ENCODE measurements around the gene QTRT2.

The QTRT2 gene

DNA sequence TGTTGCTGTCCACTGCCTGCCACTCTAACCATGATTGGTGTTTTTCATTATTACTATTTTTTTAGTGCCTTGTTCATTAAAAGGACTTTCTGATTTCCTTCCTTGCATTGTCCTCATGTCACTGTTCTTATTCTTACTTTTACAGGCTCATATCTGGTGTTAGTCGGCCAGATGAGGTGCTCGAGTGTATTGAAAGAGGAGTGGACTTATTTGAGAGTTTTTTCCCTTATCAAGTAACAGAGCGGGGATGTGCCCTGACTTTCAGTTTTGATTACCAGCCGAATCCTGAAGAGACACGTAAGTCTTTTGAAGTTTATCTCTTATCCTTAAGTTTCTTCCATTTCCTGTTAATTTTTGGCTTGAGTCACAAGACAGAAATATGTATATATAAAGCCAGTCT is 23.2 kb downstream of the QTRT2 start:
- no peak for DNase-seq

DNA sequence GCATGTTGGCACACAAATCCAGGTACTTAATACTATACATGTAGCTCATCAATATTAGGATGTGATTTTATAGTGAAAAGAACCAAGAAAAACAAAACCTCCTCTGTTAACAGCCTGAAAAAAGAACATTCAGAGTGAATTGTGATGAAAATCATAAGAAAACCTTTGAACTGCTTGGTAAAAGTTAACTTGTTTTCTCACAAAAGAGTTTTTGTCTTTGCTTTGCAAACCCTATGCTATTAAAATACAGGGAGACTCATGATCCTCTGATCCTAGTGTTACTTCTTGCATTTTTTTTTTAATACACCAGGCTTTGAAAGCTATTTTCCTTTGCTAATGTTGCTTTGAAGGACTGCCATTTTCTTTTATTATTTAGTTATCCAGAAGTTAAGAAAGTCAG is 23.7 kb downstream of the QTRT2 start:
- DNase-seq: no peak

DNA sequence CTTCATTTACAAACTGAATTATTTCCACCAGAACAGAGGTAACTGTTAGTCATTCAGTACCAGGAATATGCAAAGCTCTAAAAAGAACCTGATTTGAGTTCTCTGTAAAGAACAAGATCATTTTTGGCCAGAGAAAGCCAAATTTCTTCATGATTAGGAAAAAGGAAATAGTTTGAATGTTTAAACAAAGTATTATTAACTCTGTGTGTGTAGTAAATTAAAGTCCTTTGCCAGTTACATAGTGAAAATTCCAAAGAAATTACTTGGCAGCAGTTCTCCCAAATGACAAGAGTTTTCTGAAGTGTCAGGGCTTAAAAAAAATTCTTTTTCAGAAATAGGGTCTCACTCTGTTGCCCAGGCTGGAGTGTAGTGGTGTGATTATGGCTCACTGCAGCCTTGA is 24.5 kb downstream of the QTRT2 start:
- no peak for DNase-seq

DNA sequence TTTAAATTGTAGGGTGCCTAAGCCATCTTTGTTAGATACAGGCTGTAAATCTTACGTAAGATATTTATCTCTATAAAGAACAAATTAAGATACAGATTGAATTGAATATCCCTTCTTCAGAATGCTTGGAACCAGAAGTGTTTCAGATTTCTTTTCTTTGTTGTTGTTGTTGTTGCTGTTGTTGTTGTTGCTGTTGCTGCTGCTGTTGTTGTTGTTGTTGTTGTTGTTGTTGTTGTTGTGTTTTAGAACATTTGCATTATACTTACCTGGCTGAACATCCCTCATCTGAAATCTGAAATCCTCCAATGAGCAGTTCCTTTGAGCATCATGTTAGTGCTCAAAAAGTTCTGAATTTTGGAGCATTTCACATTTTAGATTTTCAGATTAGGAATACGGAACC is 26.6 kb downstream of the QTRT2 start:
- no peak for DNase-seq

DNA sequence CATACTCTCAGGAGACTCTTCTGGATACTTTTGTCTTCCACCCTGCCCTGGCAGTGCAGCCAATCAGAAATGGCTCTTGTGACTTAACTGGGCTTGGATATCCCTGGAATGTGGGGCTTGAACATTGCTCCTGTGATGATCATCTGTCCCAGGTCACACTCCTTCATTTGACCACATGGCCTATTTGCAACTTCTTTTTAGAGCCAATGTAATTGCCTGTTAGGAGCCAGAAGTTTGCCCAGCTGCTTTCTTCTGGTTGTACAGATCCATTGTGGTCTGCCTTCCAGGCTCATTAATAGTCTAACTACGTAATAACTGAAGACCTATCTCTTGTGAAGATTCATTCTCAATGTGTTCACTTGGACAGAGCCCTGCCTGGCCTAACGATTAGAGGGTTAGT is 29.8 kb downstream of the QTRT2 start:
- DNase-seq: no peak

DNA sequence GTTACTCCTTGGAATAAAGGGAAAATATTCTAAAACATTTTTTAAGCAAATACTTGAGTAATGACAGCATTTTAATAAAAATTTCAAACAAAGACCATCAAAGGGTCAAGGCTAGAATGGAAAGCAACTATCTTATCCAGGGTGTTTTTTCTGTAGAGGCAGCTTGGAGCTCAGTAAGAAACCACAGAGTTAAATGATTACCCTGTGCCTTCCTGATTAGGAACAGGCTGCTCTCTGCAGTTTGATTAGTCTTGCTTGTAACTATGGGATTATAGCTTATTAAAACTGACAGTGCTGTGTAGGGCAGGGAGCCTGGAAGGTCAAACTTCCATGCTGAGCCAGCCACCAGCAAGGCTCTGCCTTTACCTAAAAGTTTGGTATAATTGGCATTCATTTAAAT is 33.1 kb downstream of the QTRT2 start:
- no peak for DNase-seq

DNA sequence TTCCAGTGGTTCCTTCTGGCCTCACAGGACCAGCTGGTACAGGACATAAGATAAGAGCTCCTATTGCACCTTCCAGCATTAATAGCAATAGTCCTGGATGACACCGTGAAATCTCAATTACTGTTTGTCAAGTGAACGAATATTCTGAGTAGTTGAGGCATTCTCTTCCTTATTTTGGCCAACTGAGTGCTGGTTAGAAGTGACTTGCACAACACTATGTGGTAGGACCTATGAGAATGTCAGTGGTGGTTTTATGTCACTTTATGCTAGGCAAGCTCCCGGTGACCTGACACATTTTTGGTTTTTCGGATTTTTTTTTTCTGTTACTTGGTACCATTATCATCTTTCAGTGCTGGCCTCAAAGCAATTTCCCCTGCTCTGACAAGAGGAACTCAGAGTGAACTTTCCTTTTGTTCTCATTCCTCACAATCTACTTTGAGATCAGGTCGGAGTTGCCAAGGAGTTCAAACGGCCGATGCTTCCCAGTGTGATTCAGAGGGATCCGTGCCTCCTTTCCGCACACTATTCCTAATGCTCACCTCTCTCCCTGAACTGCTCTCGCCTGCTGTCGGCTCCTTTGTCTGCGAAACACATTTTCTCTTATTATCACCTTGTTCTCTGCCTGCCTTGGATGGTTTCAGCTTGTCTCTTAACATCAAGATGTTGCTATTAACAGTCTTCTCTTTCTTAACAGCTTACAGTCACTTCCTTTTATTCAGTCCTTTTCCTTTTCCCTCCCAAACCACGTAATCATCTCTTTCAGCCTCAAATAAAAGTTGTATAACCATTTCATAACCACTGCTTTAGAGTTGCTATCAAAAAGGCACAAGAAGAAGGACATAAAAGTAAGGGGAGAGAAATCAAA is 35.8 kb downstream of the QTRT2 start:
- peak; percentile 8 for DNase-seq

DNA sequence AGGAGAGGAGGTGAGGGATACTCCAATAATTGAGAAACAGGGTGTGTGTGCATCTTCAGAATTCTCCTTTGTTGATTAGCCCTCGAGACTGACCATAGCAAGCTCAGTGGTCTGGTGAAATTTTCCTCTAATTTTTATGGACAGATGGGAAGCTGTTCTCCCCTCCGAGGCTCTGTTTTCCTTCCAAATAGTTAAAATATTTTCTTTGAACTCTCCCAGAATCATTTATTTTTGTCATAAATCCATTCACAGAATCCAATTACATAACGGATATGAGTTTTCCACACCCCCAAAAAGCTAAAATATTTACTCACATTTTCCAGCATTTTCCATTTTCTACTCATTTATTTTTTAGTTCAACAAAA is 36.5 kb downstream of the QTRT2 start:
- no peak for DNase-seq

DNA sequence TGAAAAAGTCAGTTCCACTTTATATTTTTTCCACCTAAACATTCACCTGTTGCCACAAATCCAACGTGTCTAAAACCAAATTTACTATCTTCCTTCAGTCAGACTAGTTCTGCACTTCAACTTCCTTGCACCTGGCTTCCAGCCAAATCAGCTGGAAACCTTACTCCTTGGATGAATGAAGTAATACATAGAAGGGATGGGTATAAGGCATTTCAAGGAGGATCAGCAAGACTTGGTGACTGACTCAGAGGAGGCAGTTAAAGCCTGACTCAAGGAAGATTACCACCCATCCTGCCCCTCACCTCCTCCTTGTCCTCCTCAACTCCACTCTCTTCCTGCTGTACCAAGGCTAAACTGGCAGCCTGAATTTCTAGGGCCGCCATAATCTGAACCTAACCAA is 37.1 kb downstream of the QTRT2 start:
- DNase-seq: no peak

DNA sequence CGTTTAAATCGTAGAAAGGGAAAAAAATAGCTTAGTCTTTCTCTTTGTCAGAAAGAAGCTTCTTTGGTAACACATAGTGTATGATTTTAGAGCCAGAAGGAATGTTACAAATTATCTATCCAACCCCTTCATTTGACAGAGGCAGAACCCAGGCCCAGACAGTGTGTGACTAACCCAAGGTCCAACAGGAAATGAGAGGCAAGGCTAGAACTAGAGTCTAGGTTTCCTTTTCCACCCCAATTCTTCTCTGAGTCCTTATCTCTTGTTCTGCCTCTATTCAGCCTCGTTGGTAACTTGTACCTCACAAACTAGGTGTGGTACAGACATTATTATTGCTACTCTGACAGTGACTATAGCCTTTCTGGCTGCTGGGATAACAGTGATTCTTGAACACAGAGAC is 39.3 kb downstream of the QTRT2 start:
- DNase-seq: no peak

DNA sequence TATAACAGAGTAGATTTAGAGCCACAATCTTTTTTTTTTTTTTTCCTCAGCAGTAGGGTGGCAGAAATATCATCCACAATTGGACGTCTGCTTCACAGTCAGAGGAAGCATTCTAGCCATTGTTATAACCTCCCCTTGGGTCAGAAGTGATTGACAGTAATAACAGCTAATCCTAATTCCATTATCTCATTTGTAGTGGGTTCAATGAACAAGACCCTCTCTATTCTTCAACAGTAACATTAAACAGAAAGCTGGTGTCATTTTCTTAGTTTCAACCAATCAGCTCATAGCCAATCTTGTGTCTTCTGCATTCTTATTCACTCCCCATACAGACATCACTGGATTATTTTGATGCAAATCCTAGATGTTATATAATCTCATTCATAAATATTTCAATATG is 44.6 kb downstream of the QTRT2 start:
- peak; percentile 44 for DNase-seq

DNA sequence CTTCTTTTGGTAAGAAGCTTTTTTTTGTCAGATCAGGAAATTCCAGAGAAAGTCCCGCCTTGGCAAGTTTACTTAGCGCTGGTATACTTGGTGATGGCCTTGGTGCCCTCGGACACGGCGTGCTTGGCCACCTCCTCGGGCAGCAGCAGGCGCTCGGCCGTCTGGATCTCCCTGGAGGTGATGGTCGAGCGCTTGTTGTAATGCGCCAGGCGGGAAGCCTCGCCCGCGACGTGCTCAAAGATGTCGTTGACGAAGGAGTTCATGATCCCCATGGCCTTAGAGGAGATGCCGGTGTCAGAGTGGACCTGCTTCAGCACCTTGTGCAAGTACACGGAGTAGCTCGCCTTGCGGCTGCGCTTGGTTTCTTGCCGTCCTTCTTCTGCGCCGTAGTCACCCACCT is 46.6 kb downstream of the QTRT2 start:
- DNase-seq: no peak

DNA sequence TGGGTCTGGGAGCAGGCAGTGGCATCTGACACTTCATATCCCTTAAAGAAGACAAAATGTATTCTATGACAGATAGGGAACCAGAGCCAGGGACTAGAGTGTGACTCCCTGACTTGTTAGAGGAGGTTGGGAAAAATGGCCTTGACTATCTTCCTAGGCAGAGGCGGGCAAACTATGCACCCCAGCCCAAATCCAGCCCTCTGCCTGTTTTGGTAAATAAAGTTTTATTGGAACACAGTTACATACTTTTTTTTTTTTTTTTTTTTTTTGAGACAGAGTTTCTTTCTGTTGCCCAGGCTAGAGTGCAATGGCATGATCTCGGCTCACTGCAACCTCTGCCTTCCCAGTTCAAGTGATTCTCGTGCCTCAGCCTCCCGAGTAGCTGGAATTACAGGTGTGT is 47.3 kb downstream of the QTRT2 start:
- DNase-seq: no peak

DNA sequence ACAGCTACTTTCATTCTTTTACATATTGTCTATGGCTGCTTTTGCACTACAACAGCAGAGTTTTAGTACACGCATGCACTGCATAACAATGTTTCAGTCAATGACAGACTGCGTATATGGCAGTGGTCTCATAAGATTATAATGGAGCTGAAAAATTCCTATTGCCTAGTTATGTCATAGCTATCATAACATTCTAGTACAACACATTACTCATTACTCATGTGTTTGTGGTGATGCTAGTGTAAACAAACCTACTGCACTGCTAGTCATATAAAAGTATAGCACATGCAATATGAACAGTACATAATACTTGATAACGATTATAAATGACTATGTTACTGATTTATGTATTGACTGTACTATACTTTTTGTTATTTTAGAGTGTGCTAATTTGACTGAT is 47.9 kb downstream of the QTRT2 start:
- DNase-seq: no peak

DNA sequence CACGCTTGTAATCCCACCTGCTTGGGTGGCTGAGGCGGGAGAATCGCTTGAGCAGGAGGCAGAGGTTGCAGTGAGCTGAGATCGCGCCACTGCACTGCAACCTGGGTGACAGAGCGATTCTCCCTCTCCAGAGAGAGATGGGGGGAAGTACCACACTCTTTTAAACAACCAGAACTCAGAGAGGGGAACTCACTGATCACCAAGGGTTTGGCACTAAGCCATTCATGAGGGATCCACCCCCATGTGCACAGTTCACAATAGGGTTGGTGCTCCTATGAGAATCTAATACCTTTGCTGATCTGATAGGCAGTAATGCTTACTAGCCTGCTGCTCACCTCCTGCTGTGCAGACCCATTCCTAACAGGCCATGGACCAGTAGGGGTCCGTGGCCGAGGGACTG is 51.6 kb downstream of the QTRT2 start:
- DNase-seq: no peak

DNA sequence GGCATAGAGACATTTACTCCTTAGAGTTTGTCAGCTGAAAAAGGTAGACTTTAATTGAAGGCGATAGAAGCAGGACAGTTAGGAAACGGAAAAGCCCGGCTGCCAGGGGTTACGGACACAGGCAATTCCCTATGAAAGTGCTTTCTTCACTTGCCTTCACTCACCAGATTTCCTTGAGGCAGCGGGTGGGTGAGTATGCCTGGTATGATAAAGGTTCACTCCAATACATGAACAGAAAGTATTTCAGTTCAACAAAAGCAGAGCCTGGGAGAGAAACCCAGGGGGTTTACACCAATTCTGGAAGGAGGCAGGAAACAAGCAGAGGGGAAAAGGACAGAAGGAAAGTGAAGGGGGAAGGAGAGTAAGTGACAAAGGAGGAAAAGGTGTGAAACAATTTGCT is 53.9 kb downstream of the QTRT2 start:
- peak; percentile 29 for DNase-seq

DNA sequence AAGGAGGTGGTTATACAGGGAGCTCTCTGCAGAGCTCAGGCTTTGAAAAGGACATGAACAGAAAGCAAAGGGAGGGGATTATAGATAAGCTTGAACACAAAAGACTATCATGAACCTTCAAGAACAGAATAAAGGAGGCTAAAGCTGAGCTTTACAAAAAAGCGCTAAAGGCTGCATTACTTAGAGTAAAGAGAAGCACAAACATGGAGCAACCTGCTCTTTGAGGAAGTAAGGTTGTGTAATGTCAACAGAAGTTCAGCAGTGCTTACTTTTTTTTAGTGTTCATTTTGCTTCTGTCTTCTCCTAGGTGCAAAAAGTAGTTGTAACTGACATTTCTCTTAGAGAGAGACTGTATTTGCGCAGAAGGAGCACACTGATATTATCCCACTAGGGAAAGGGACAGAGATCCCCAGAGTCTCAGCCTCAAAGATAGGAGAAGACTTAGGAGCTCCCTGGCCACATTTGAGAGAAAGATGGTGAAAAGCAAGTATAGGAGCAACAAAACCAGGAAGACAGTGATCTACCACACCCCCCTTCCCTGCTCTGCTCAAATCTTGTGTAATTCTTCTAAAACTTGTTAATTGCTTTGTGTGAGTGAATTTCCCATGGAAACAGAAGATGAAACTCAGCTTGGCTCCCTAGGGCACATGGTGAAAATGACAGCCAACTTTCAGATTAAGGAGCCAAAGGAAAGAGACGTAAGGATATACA is 54.7 kb downstream of the QTRT2 start:
- DNase-seq: no peak

DNA sequence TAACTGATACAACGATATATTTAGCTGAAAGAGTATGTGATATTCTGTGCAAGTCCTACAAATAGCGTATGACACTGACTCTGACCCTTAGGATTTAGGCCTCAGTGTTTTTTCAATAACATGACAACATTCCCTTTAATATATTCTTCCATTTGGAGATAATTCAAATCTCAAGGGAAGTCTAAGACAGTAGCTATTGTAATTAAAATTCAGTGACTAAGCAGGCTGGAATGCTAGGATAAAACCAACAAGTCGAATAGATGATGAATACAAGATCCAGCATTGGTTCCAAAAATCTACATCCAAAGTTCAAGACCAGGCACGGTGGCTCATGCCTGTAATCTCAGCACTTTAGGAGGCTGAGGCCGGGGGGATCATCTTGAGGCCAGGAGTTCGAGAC is 56.2 kb downstream of the QTRT2 start:
- DNase-seq: no peak

DNA sequence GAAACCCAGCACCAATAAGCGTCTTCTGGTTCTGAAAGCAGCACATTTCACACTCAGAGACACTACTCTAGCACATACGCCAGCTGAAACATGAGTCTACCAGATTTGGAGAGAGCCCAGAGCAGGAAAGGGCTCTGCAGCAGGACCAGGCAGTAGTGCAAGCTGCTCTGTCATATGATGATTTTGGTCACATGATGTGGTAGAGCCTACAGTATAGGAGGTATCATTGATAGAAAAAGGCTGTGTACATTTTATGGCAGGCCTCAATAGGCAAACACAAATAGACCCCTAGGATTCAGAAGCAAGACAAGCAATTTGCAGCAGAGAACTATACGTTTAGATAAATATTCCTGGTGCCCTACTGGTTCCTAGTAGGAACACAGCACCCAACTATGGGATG is 58.2 kb downstream of the QTRT2 start:
- no peak for DNase-seq

DNA sequence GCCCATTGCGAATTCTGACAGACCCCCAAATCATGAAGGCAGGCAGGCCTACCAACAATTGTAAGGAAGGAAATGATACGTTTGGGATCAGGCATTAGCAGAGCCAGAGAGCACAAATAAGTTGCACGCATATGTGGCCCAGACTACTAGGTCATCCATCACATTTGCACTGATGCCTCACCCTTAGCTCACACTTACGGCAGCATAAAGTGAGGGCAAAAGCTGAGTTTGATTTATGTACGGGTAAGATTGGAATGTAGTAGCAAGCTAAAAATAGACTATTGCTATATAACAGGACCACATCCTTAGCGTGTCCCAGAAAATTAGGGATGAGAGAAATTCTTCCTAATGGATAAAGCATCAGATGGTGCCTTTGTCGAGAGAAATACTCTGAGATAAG is 58.6 kb downstream of the QTRT2 start:
- no peak for DNase-seq

DNA sequence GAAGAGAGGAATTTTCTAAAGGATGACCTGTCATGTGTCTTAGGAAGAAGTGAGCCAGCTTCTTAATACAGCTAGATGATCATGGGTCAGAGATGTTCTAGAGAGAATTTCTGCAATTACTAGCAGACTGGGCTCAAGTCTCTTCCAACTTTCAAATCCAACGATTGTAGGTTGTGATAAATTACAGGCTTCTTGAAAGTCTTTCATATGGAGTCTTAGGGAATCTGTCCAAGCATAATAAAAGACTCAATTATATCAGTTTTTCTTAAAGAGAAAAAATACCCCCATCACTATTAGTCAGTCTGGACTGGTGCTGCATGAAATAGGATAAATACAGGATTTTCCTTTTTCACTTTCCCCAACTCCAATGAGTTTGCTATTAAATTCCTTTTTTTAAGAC is 63.2 kb downstream of the QTRT2 start:
- DNase-seq: no peak

DNA sequence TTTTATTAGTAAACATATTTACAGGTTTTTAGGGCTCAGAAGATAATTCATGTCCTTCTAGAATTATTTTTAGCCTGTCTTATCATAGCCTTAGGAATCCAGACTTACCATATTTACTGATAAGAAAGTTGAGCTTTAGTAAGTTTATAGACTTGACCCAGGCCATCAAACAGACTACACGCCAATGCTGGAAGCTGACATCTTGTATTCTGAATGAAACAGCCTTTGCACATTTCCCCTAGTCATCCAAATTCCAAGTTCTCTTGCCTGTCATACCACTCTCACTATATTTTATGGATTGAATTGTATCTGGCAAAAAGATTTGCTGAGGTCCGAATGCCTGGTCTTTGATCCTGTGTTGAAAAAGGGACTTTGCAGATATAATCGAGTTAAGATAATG is 63.7 kb downstream of the QTRT2 start:
- DNase-seq: no peak

DNA sequence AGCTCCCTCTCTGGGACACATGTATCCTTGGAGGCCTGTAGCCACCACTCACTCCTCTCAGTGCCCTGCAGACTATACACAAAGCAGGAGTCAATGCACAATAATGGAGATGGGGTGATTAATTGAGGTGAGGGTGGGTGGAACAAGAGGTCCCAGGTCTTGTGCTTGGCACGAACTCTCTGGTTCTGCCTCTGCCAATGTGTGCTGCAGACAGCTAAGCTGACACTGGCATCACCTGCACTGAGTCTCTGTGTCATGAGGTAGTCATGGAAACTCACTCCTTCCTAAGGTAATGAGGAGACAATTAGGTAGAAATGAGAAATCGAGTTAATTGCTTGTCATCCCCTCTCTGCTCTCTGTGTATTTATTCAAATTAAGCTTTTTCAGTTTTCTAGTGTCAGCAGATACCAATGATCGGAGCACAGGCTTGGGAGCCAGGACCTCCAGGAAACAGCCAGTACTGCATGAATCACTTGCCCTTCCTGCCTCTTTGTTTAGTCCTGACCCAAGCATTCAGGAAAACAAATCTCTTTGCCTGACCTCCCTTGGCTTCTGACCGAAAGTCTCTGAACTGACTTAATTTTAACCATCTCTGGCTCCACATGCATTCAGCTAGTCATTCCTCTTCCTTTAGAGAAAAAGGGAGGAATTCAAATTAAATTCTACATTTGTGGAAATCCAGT is 65.6 kb downstream of the QTRT2 start:
- no peak for DNase-seq

DNA sequence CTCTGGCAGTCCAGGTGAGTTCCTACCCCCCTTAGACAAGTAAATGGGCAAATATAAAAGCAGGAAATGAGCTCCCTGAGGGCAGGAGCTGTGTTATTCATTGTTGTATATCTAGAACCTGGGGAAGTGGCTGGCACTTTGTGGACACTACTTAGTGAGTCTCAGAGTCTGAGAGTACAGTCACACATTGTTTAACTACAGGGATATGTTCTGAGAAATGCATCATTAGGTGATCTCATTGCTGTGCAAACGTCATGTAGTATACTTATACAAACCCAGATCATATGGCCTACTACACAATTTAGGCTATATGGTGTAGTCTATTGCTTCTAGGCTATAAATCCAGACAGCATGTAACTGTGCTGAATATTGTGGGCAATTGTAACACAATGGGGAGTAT is 69.9 kb downstream of the QTRT2 start:
- DNase-seq: no peak

Measured in retina (tissue), 1 donor.